ENCODE data around the gene OAF. TPM values are rescaled to one million over a fixed set of nuclear protein-coding genes. Genes with fewer than 3 reads are reported as not detected.

OAF gene
- total and polyA plus RNA-seq, 2 of the 8 experiments (the other 6 are each of a cell fraction or from before 2014, with no cell fraction given), result 1.3 to 1.5 TPM

GRCh38 chr11:120173019-120173705, 37.7 kb upstream of the OAF start:
- no peak overlapping the region for H2AK5ac ChIP-seq (ENCODE audit: low read depth, low read length)
- peak overlapping the region; percentile 43 for H2BK120ac ChIP-seq (replicated peaks; ENCODE audit: low read depth, low read length)
- H2BK15ac ChIP-seq (ENCODE audit: low read length), result no peak overlapping the region
- H4K8ac ChIP-seq (ENCODE audit: extremely low read depth, insufficient read depth, low read length), result no peak overlapping the region
- no peak overlapping the region for H2BK5ac ChIP-seq (ENCODE audit: low read depth, low read length)
- TF ChIP-seq CEBPB (IDR thresholded peaks at IDR 0.05; ENCODE audit: low read depth, low read length) (no peak), TAF7 (optimal IDR thresholded peaks at IDR 0.05; ENCODE audit: borderline replicate concordance, low read depth, low read length) (no peak)
- DNase-seq (ENCODE audit: low read depth in 1 of 2, low spot score in 2 of 2), result no peak
- peaks cover 0 to 15% (median 3%) of the 10 kb centered on the region in 4 experiments; a peak in 5 of 7 replicates for H3K4me1 ChIP-seq (replicated peaks in 1 of 4; ENCODE audit: control insufficient read depth in 3 of 4, insufficient read depth in 4 of 4, low read length in 3 of 4)
- no peak overlapping the region for H3K14ac ChIP-seq (ENCODE audit: insufficient read length)
- H3K27ac ChIP-seq (ENCODE audit: low read depth, low read length), result no peak overlapping the region
- H4K91ac ChIP-seq (replicated peaks; ENCODE audit: insufficient read length, low read length), result no peak overlapping the region
- no peaks in the 10 kb centered on the region for H3K79me2 ChIP-seq (ENCODE audit: control insufficient read depth in 1 of 2, insufficient read depth in 2 of 2, low read length in 2 of 2)
- H4K20me1 ChIP-seq (replicated peaks in 1 of 2; ENCODE audit: control insufficient read depth in 1 of 2, insufficient read depth in 2 of 2, low read length in 2 of 2), result peaks cover 0 to 3% of the 10 kb centered on the region in 2 experiments
- no peak for FAIRE-seq
- no peak overlapping the region for H4K5ac ChIP-seq (ENCODE audit: insufficient read length, low read depth, low read length)
- H3K23me2 ChIP-seq (ENCODE audit: low read depth, low read length), result peaks cover 5% of the 10 kb centered on the region; the same call in 1 of the 2 replicates
- H3K4me2 ChIP-seq (ENCODE audit: insufficient read depth in 1 of 2, low read depth in 2 of 2, low read length in 2 of 2), result no peak overlapping the region
- no peaks in the 10 kb centered on the region for H3K79me1 ChIP-seq (ENCODE audit: low read depth, low read length)
- no peak overlapping the region for H2BK20ac ChIP-seq (ENCODE audit: low read length)
- POLR2A ChIA-PET (ENCODE audit: partially characterized antibody), result no interaction called here
- H2BK12ac ChIP-seq (ENCODE audit: low read depth, low read length), result 0 out of 2 replicates have a peak overlapping the region, but pooled peaks have one; percentile 21
- H3K23ac ChIP-seq (ENCODE audit: insufficient read length), result no peak overlapping the region
- 91% methylated on average over 11 of the region's 11 CpGs; no CpG with 5 or more reads in 1 of the 2 experiments for WGBS, 2 experiments (ENCODE audit: extremely low coverage in 1 of 2, insufficient coverage in 1 of 2, insufficient read length in 1 of 2, insufficient replicate concordance in 2 of 2, low coverage in 1 of 2, low lambda C conversion rate in 2 of 2, missing lambda C conversion rate in 1 of 2)
- no peak overlapping the region for H3K56ac ChIP-seq (replicated peaks; ENCODE audit: insufficient read length, low read depth, low read length)
- no peak overlapping the region for H3K9ac ChIP-seq (replicated peaks in 1 of 4; ENCODE audit: extremely low read depth in 1 of 4, low read depth in 3 of 4, low read length in 3 of 4)
- peaks cover 13 to 66% (median 39%) of the 10 kb centered on the region in 4 experiments for H3K27me3 ChIP-seq (replicated peaks in 1 of 4; ENCODE audit: control insufficient read depth in 3 of 4, extremely low read depth in 1 of 4, insufficient read depth in 3 of 4, low read length in 3 of 4)
- no peak overlapping the region for H3K4me3 ChIP-seq (ENCODE audit: extremely low read depth in 1 of 4, insufficient read depth in 2 of 4, low read depth in 3 of 4, low read length in 4 of 4)
- CTCF ChIA-PET (ENCODE audit: partially characterized antibody), result interaction anchor here (0.6 to 10.5 kb wide), 14 partner anchors 7 to 533 kb away, joined by 3 to 394 read pairs (median 4); partner anchors contain the start of gene OAF
- no peak overlapping the region for H2AFZ ChIP-seq (ENCODE audit: low read length)
- H3K18ac ChIP-seq (ENCODE audit: extremely low read depth, low read length), result no peak overlapping the region
- no peaks in the 10 kb centered on the region for H3K36me3 ChIP-seq (ENCODE audit: control insufficient read depth in 2 of 4, insufficient read depth in 4 of 4, low read length in 3 of 4)
- H3K9me3 ChIP-seq (ENCODE audit: insufficient read depth in 2 of 2, low read depth in 1 of 2, low read length in 1 of 2), result no peaks in the 10 kb centered on the region
- no peak overlapping the region for H3K4ac ChIP-seq (replicated peaks; ENCODE audit: insufficient read length, low read depth, low read length)

Measured in H1 (cell line).